Peyer's patch (tissue), 4 donors: ENCODE data around the gene TPM2.

Experiments
- CTCF ChIP-seq, 6 experiments: fragments of 450-650 bp in 4 of 6; fragments of 200-600 bp in 2 of 6; sonication (generic) in 1 of 6; IDR thresholded peaks; one replicate each; pipeline ENCODE4 v1.5.1; 2017 to 2019; ENCODE audit warnings: antibody characterized with exemption in 6 of 6, mild to moderate bottlenecking in 3 of 6, moderate library complexity in 1 of 6
- POLR2A ChIP-seq, 2 donors: fragments of 450-650 bp; IDR thresholded peaks; one replicate each; pipeline ENCODE4 v1.5.1; 2017; ENCODE audit warnings: antibody characterized with exemption in 2 of 2, mild to moderate bottlenecking in 2 of 2, moderate library complexity in 2 of 2

DNA sequence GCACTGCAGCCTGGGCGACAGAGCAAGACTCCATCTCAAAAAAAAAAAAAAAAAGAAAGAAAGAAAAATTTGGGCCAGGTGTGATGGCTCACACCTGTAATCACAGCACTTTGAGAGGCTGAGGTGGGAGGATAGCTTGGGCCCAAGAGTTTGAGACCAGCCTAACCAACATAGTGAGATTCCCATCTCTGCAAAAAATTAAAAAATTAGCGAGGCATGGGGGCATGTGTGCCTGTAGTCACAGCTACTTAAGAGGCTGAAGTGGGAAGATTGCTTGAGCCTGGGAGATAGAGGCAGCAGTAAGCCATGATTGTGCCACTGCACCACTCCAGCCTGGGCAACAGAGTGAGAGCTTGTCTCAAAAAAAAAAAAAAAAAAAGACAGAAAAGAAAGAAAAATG lies 36.1 kb downstream of the TPM2 start:
- no peak for TF ChIP-seq CTCF (IDR thresholded peaks at IDR 0.05)
- no peak for TF ChIP-seq POLR2A (IDR thresholded peaks at IDR 0.05)
